SH-SY5Y (cell line): ENCODE data around the gene TAF1B.

Experiments used
- GATA2 ChIP-seq: IDR thresholded peaks from 2 replicates; pipeline ENCODE4 v1.6.1; 2011; ENCODE audit warnings: mild to moderate bottlenecking, low read depth, low read length
- GATA3 ChIP-seq: IDR thresholded peaks from 2 replicates; pipeline ENCODE4 v1.6.1; 2011; ENCODE audit warnings: low read depth, mild to moderate bottlenecking, low read length, moderate library complexity

- TF ChIP-seq GATA2 = no peak
- no peak for TF ChIP-seq GATA3
Observed at GRCh38 chr2:9919512-9919911, 76.2 kb downstream of the TAF1B start.
